HG02610 (cell line): ENCODE data around the gene GIGYF2.
"Not testable (repeated sequence)": the region's sequence is repeated elsewhere in the genome, so short reads cannot be mapped to it uniquely, and the experiment has no call there.

Source experiments
- ATAC-seq: cut with Tn5 transposase; IDR thresholded peaks from one replicate; pipeline ENCODE4 v1.9.1; 2021; ENCODE audit warnings: mild to moderate bottlenecking, moderate library complexity; ENCODE audit not compliant: unreplicated experiment

The GIGYF2 gene

GRCh38 chr2:232697059-232697806, at the start of gene GIGYF2:
Gene GIGYF2 (plus strand): TSS chr2:232697331. CDS start chr2:232735198, 37,867 bp downstream.
- ATAC-seq = peak; percentile 85

- ATAC-seq = no peak
These were observed 48.1 kb upstream of the GIGYF2 start for GRCh38 chr2:232649033-232649432.

DNA sequence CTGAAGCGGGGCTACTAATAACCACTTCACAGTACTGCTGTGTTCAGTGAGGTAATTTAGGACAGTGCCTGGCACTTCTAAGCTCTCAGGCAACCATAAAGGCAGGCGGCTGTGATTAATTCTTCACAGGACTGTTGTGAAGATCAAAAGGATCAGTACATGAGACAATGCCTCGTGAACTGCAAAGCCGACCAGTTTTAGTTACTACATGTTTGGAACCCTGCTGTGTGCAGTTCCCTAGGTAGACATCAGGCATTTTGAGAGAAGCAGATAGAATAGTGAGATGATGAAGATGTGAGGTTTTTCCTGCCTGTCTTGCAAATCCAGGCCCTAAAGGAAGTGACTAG, 44.7 kb upstream of the GIGYF2 start:
- ATAC-seq = no peak

DNA sequence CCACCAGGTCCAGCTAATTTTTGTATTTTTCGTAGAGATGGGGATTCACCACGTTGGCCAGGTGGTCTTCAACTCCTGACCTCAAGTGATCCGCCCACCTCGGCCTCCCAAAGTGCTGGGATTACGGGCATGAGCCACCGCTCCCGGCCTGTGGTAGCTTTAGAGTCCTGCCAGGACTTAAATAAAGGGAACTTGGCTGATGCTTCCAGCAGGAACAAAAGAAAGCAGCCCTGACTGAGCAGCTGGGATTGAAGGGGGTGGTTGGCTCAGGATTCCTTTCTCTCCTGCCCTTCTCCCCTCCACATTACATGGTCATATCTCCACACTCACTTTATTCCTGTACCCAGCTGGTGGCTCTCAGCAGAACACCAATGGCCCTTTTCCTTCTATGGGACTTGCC, 43.7 kb upstream of the GIGYF2 start:
- ATAC-seq = no peak

DNA sequence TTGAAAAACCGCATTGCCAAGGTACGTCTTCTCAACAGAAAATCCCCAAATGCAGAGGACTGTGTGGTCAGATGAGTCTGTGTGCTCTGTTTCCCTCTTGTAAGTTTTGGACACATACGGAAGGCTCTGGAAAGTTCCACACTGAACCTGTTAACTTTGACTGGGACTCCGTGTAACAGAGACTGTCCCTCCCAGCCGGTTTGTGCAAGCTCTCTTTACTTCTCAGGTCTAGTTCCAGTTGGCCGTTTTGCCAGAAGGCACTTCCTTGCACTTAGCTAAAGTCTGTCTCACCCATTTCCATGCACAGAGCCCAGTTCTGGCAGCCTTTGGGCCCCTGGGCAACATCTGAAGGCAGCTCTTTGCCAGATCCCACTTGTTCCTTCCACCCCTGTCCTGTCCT, 41.7 kb upstream of the GIGYF2 start:
- ATAC-seq = no peak

DNA sequence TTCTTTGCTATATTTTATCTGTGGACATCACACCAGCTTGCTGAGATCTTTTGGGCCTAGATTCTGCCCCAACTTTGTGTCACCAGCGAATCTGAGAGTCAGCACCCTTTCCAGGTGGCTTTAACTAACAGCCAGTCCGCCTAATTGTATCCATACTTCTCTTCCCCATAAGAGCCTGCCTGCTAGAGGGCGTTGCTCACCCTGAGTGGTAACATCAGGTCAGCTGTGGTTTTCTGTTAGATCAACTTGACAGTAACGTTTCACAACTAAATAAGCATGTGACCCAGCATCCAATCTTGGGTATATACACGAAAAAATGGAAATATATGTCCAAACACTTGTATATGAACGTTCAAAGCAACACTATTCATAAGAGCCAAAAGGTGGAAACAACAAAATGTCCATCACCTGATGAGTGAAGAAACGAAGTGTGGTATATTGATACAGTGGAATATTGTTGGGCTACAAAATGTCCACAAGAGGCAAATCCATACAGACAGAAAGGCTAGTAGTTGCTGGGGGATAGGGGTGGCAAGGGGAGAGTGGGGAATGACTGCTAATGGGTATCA, 38.8 kb upstream of the GIGYF2 start:
- ATAC-seq = no peak

DNA sequence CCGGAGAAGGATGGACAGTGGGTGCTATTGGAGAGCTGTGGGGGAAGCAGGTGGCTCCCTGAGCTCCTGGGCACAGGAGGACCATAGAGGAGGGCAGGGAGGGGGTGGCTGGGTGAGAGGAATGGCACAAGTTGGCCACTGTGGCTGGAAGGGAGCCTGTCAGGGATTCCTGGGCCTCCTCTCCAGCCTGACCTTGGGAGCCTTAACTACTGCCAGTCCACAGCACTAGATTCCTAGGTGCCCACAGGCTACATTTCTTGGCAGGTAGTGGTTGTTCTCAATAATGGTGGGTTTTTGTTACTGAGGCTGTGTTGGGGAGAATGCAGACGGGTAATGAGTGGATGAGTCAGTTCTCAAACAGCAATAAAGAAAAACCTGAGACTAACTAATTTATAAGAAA, 37.8 kb upstream of the GIGYF2 start:
- ATAC-seq = no peak

GRCh38 chr2:232662486-232663260, 34.5 kb upstream of the GIGYF2 start:
- ATAC-seq = no peak

- ATAC-seq = no peak
These were observed 30.9 kb upstream of the GIGYF2 start for GRCh38 chr2:232666051-232666805.

DNA sequence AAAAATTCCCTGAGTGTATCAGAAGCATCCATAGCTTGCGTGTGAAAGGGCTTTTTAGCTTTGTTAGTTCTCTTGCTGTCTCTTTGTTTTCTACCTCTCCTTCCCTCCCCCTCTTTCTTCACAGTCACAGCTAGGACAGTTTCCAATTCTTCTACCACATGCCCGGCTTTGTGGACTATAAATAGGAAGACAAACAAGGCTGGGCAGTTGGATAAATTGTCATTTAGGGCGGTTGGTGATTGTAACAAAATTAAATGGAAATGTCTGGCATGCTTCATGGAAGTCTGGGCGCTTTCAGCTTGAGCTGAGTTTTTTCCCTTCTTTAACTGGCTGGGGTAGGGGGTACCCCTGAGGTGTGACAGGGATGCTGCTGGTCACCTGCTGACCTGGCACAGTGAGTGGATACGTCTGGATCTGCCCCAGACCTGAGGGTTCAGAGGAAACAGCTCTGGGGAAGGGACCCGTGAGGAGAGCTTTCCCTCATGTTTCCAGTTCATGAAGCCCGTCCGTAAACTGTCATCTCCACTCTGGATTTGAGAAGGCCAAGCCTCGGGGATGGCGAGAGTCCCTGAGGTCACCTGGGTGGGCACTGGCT, 29.0 kb upstream of the GIGYF2 start:
- no peak for ATAC-seq

- ATAC-seq = no peak
These were observed 28.2 kb upstream of the GIGYF2 start for GRCh38 chr2:232668805-232669444.

- ATAC-seq = no peak
These were observed 24.5 kb upstream of the GIGYF2 start for GRCh38 chr2:232672588-232672987.

DNA sequence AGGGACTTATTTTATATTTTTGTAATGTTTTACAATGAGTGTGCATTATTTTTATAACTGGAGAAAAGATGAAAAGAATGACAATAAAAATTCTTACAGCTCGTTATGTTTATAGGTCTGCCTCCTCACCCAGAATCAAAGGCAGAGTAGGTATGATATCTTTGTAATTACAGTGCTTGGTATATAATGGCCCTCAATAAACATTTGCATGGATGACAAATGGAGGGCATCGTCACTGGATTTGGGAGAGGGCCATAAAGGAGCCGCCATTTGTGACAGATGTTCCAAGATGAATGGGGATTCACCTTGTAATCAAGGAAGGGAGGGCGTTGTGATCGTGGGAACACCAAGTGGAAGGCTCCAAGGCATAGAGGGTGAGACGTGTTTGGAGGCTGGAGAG, 22.6 kb upstream of the GIGYF2 start:
- no peak for ATAC-seq

DNA sequence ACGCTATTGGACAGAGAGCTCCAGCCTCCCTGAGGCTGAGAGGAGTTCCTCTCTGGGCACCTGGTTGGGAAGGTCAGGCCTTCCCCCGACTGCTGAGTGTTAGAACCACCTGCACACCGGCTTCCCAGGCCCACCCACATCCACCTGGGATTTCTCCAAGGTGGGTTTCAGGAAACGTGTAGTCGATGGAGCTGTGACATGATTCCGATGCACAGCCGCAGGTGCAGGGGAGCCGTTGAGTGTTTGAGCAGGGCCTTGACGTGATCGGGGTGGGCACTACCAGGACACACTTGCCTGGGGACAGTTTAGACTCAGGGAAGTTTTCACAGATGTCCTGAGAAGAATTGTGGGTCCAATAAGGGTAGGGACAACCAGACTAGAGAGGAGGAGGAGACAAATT, 21.8 kb upstream of the GIGYF2 start:
- no peak for ATAC-seq

DNA sequence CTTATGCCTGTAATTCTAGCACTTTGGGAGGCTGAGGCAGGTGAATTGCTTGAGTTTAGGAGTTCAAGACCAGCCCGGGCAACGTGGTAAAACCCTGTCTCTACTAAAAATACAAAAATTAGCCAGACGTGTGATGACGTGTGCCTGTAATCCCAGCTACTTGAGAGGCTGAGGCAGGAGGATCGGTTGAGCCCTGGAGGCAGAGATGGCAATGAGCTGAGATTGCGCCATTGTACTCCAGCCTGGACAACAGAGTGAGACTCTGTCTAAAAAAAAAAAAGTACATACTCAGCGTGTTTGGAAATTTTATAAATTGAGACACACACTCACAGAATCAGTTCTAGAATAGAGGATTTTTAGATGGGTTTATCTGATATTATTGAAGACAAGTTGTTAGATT, 17.1 kb upstream of the GIGYF2 start:
- no peak for ATAC-seq

- no peak for ATAC-seq
These were observed 15.6 kb upstream of the GIGYF2 start for GRCh38 chr2:232681527-232681926.

DNA sequence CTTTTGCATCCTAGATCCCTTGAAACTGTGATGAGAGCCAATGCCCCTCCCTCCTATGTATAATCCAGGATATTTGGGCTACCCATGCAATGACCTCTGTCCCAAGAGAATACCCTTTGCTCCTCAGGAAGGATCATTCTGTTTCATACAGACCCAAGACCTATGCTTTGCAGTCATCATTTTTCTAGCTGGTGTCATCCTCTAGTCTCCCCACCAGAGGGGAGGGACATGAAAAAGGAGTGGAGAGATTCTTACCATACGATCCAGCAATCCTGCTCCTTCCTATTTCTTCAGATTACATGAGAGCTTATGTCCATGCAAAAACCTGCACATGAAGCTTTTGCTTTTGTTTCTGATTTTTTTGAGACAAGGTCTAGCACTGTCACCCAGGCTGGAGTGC, 13.8 kb upstream of the GIGYF2 start:
- no peak for ATAC-seq

- not testable (repeated sequence) for ATAC-seq
These were observed 11.7 kb upstream of the GIGYF2 start for GRCh38 chr2:232685391-232685790.

- ATAC-seq = no peak
These were observed 9.6 kb upstream of the GIGYF2 start for GRCh38 chr2:232687382-232688160.

DNA sequence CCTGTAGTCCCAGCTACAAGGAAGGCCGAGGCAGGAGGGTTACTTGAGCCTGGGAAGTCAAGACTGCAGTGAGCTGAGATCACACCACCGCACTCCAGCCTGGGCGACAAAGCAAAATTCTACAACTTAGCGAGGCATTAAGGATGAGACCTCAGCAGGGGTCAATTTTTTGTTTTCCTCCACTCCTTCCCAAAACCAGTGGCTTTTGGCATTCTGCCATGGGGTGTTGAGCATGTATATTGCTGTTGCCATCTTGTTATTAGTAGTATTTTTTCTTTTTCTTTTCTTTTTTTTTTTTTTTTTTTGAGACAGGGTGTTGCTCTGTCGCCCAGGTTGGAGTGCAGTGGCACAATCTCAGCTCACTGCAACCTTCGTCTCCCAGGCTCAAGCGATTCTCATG, 8.9 kb upstream of the GIGYF2 start:
- no peak for ATAC-seq
